HG03103 (cell line): ENCODE results near the gene GMDS.

ENCODE experiments used
- ATAC-seq: cut with Tn5 transposase; IDR thresholded peaks from one replicate; pipeline ENCODE4 v1.9.1; 2021; ENCODE audit warnings: low read depth; ENCODE audit not compliant: unreplicated experiment

The GMDS gene

DNA sequence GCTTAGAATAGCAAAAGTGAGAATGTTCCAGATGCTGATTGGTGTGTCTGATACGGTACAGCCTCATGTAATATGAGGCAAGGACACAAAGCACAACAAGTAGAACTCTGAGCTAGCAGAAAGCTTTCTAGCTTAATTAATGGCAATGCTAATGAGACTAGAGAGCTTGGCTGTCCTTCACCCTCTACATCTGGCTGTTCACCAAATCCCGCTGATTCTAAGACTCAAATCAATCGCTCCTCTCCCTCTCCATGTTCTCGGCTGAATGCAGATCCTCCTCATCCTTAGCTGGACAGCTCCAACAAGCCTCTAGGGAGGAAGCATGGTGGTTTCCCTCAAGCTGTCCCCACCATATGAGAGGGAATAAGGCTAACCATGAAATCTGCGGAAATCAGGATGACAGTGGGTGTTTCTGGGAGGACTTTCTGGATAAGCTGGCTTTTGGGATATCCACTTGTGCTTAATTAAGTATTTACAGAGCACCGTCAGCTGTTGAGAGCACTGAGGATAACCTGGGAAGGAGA, 506.8 kb downstream of the GMDS start:
- ATAC-seq = no peak

DNA sequence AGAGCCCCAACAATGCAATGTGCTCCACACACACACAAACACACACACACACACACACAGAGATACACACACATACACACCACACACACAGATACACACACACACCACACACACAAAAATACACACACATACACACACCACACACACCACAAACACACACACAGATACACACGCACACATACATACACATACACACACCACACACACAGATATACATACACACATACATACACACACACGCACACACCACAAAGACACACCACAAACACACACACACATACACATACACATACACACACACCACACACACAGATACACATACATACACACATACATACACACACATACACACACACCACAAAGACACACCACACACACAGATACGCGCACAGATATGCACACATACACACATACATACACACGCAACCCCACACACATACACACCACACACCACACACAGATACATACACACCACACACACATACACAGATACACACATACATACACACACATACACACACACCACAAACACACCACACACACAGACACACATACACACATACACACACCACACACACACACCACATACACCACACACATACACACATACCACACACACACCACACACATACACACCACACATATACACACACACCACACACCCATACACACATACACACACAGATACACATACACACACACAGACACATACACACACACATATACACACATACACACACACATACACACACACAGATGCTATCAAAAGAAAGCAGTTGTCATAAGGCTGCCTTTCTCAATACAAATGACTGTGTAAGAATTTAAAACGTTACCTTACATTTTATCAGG, 507.7 kb downstream of the GMDS start:
- ATAC-seq = no peak

DNA sequence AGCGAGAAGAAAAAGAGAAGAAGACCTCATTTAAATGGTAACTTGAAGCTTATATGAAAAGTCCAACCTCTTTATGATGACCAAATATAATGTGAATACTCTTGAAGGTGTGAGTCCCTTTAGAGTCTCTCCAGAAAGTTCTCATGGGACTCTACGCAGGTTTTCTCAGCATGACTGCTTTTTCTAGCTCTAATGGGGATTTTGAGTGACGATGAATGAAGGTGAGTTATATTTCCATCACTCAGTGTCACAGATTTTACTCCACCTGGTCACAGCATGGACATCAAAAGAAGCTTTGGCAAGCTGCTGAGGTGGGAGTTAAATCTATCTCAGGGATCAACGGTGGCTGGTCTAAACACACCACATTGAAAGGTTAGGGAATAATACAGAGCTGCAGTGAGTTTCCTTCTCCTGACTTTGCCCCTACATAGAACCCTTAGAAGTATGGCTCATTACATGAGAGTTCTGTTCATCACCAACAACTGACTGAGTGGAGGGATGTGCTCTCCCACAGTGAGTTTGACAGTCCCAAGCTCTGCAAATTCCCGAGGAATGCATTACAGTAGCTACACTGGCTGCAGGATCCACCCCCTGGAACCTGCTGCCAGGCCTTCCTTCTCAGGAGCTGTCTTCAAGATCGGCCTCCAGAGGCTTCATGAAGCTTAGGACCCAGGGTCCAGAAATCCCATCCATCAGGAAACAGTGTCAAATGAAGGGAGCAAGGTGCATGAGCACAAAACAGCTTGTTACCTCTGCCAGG, 508.9 kb downstream of the GMDS start:
- ATAC-seq = no peak

DNA sequence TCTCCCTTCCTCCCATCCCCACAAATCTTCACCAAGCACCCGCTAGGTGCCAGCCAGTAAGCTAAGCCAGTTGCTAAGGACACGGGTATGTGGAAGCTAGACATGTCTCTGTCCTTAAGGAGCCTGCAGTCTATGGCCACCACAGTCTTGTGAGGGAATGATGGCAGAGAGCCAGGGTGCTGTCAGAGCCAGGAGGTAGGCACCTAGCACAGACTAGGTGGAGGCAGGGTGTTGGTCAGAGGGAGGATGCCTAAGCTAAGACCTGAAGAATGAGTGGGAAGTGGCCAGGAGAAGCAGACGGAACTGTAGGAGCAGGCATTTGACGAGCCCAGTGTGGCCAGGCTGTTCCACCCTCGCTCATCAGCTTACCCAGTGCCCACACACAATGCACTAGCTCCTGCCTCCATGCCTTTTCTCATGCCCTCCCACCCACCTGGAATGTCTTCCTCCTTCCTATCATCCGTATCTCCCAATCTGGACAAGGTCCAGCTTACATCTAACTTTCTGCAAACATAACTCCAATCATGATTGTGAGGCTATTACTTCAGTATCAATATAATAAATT, 510.1 kb downstream of the GMDS start:
- no peak for ATAC-seq

- ATAC-seq = no peak
These were observed 514.5 kb downstream of the GMDS start for GRCh38 chr6:1730882-1731281.

- no peak for ATAC-seq
These were observed 515.7 kb downstream of the GMDS start for GRCh38 chr6:1729750-1730140.

DNA sequence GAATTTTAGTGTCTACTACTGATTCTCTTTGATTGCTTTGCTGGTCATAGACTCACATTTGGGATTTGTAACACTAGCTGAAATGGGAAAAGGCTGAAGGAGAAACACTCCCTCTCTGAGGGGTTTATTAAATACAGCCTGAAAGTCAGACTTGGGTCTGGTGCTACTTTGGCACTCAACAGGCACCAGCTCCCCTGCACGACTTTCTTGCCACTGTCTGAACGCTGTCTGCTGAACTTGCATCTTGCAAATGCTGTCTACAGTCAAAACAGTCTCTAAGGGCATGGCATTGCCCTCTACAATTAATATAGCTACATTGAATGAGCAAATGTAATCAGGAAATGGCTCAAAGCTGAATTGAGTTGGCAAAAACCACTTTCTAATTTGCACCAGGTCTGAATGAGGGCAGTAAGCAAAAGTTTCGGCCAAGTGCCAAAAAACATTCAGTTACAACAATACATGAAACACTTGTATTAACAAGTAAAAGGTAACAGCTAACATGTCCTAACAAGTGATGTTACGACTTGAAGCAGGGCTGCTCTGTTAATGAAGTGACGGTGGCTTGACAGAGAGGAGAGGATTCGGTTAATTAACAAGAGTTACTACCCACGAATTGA, 516.2 kb downstream of the GMDS start:
- ATAC-seq = no peak

DNA sequence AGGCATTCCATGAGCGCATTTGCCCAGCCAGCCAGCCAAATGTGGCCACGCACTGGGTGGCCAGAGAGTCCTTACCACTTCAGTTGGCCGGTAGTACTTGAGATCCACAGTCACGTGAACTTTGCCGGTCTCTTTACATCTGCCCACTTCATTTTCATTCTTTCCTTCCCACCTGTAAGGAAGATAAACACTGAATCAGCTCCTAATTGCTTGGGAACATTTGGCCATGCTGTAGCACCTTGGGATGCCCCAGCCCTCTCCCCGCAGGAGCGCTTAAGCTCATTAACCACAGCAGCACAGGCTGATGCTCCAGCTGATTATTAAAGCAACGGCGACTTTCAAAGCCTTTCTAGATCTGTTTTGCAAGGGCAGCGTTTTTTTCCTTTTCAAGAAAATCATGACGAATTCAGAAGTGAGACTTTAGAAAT, 519.0 kb downstream of the GMDS start:
- no peak for ATAC-seq

DNA sequence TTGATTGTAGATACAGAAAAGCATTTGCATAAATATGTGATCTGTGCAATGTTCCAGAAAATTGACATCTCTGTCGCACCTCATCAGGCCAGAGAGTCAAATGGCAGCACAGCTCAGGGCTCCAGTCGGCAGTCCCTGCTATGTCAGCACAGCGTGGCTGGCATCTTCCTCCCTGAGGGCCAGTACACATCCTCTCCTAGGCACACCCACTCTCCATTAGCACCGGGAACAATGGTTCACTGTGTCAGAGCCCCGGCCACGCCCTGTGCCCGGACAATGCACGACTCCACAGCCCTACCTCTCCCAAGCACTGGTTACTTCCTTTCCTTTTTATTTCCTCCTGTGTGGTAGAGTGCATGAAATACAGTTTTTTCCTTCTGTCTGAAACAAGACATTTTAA, 520.8 kb downstream of the GMDS start:
- no peak for ATAC-seq

DNA sequence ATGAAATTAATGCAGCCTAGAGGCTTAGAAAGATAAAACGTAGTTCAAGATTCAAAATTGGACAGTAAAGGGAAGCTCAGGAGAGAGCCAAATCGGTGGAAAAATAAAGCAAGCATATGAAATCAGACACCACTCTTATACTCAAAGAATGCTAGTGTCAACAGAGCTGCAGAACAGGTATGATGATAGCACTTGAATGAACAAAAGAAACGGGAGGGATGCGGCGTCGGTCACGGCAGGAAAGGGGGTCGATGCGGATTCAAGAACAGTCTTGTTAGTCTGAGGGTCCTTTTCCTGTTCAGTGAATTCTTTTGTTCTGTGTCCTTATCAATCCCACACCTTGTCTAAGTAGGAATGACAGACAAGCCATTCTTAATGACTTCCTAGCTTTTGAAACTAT, 521.3 kb downstream of the GMDS start:
- no peak for ATAC-seq

DNA sequence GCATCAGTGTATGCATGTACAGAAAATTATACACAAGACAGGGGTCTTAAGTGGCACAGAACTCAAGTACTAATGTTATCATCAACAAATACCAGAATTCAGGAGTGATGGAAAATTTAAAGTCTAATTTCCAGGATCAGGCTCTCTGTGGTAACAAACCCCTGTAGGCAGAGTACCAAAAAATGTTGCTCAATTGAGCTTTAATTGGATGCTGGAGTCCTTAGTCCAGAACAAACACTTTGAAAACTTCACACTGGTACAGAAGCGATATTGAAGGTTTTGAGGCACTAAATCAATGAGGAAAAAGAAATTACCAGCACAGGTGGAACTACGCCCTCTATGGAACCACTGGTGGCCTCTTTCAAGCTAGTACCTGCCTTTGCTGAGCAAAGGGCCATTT, 522.6 kb downstream of the GMDS start:
- no peak for ATAC-seq

GRCh38 chr6:1720620-1721322, 524.6 kb downstream of the GMDS start:
- ATAC-seq = no peak

- no peak for ATAC-seq
These were observed 525.5 kb downstream of the GMDS start for GRCh38 chr6:1719922-1720321.

GRCh38 chr6:1716868-1717267, 528.5 kb downstream of the GMDS start:
- ATAC-seq = no peak

- no peak for ATAC-seq
These were observed 529.0 kb downstream of the GMDS start for GRCh38 chr6:1716396-1716795.

- no peak for ATAC-seq
These were observed 530.1 kb downstream of the GMDS start for GRCh38 chr6:1715336-1715735.

GRCh38 chr6:1714654-1715053, 530.8 kb downstream of the GMDS start:
- ATAC-seq = no peak

DNA sequence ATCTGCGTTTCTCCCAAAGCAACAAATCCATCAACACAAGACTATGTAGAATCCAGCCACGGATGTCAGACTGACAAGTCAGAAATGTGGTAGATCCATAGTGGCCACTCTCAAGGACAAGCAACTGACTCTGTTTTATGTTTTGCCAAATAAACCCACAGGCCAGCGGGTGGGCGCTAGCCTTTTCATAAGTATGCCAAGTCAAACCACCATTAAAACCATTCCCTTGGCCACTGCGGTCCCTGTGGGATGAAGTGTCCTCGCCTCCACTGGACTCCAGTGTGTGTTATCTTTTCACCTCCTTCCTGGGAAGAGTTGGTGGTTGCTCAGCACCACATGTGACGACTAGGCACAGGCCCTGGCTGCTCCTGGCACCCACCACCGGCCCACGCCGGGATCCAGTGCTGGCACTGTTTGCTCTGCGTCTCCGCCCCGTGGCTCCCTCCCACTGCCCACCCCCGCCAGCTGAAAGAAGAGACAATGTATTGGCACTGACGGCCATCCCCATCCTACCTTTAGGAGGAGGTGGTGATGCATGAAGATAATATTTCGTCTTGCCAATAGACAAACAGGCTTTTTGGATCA, 532.3 kb downstream of the GMDS start:
- ATAC-seq = no peak

DNA sequence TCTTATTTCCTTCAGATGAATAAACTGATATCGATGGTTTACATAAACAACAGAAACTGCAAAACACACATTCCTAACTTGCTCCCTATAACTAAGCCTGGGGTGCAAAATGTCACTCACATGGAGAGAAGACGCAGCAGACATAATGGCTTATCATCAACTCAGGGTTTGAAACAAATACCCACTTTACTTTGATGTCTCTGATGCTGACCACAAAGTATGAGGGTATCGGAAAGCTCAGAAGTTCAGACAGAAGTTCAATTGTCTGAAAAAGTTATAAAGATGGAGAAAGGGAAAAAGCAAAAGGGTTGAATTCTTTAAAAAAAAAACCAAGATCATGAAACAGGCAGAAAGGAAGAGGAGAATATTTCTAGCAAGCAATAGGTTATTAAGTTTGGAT, 533.0 kb downstream of the GMDS start:
- ATAC-seq = no peak

DNA sequence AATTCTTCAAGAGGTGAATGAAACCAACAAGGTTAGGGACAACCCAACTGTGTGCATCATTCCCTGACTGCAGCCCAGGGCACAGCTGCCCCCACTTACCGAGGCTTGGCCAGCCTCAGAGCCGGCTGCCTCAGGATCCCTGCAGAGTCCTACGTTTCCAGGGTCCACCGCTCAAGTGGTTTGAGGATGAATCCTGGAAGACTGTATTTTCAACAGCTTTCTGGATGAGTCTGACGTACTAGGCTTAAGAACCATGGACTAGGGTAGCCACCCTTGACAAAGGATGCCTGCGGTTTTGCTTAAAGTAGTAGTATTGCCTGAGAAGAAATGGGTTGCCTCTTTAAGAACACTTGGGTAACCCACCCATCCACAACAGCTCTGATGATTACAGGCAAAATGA, 534.3 kb downstream of the GMDS start:
- ATAC-seq = no peak
